HepG2 (cell line): ENCODE data around the gene PTEN. TPM values are rescaled to one million over a fixed set of nuclear protein-coding genes. Genes with fewer than 3 reads are reported as not detected.

Source experiments
- CREB3 ChIP-seq: sonication (generic); formaldehyde crosslinking; IDR thresholded peaks from 2 replicates; pipeline ENCODE4 v1.5.0; 2020; ENCODE audit warnings: missing genetic modification reagents
- HINFP ChIP-seq: sonication (generic); formaldehyde crosslinking; IDR thresholded peaks from 2 replicates; pipeline ENCODE4 v1.4.0; 2020; ENCODE audit warnings: low read depth, mild to moderate bottlenecking, missing genetic modification reagents
- HMGXB4 ChIP-seq, 2 experiments: sonication (generic) in 1 of 2; formaldehyde crosslinking in 1 of 2; IDR thresholded peaks; 2 replicates each; pipeline versions ENCODE4 v1.4.0 to v1.6.1; 2018 to 2020; ENCODE audit warnings: missing genetic modification reagents in 2 of 2, borderline replicate concordance in 1 of 2, low read depth in 1 of 2, mild to moderate bottlenecking in 1 of 2, missing biosample characterization in 1 of 2
- JARID2 ChIP-seq: sonication (generic); formaldehyde crosslinking; IDR thresholded peaks from 2 replicates; pipeline ENCODE4 v1.8.1; 2023; ENCODE audit warnings: missing genetic modification reagents, inconsistent platforms; ENCODE audit not compliant: insufficient replicate concordance
- SETDB1 ChIP-seq: sonication (generic); formaldehyde crosslinking; IDR thresholded peaks from 2 replicates; pipeline ENCODE4 v1.5.1; 2020; ENCODE audit warnings: missing genetic modification reagents, mild to moderate bottlenecking, borderline replicate concordance
- TRIM24 ChIP-seq: sonication (generic); formaldehyde crosslinking; IDR thresholded peaks from 2 replicates; pipeline ENCODE4 v1.8.0; 2022; ENCODE audit warnings: mild to moderate bottlenecking, missing genetic modification reagents
- USF2 ChIP-seq, 2 experiments: sonication (generic) in 1 of 2; formaldehyde crosslinking in 1 of 2; IDR thresholded peaks; 2 replicates each; pipeline versions ENCODE4 v1.5.1 to v1.6.1; 2011 to 2020; ENCODE audit warnings: borderline replicate concordance in 1 of 2, low read depth in 1 of 2, low read length in 1 of 2, mild to moderate bottlenecking in 1 of 2, missing genetic modification reagents in 1 of 2, moderate library complexity in 1 of 2
- ZBED4 ChIP-seq: sonication (generic); formaldehyde crosslinking; IDR thresholded peaks from 2 replicates; pipeline ENCODE4 v1.4.0; 2020; ENCODE audit warnings: missing genetic modification reagents, borderline replicate concordance
- ZBTB49 ChIP-seq: sonication (generic); formaldehyde crosslinking; IDR thresholded peaks from 2 replicates; pipeline ENCODE4 v1.4.0; 2020; ENCODE audit warnings: missing genetic modification reagents, borderline replicate concordance
- ZNF629 ChIP-seq: sonication (generic); formaldehyde crosslinking; conservative IDR thresholded peaks from 2 replicates; pipeline ENCODE4 v1.5.0; 2020; ENCODE audit warnings: missing genetic modification reagents
- ZNF776 ChIP-seq: sonication (generic); formaldehyde crosslinking; IDR thresholded peaks from 2 replicates; pipeline ENCODE4 v1.4.0; 2020; ENCODE audit warnings: mild to moderate bottlenecking, missing genetic modification reagents
- polyA plus RNA-seq, 8 experiments: library from polyadenylated mRNA; depleted of rRNA in 3 of 8; stranded (reverse) in 7 of 8; unstranded in 1 of 8; fragments of >200 nt; fragmentation: Illumina TruSeq in 4 of 8; extraction: Trizol in 4 of 8; gene quantifications; 2 replicates each; pipeline versions ENCODE4 v1.2.1 to v1.2.3, GENCODE V29; 2011 to 2016; ENCODE audit warnings: low read depth in 4 of 8, missing spikeins in 1 of 8, mixed read lengths in 1 of 8; ENCODE audit not compliant: insufficient read depth in 1 of 8
- total RNA-seq, 5 experiments: library from RNA; depleted of rRNA; stranded (reverse); fragments of >200 nt; fragmentation: Illumina TruSeq; extraction: Trizol; gene quantifications; 2 replicates each; pipeline ENCODE4 v1.2.3, GENCODE V29; 2016; ENCODE audit warnings: low read depth in 1 of 5

The PTEN gene
- total and polyA plus RNA-seq, 2 of the 13 experiments (the other 11 are each of a cell fraction or from before 2014, with no cell fraction given), result 30.3 to 61.3 TPM

GRCh38 chr10:87861953-87862678 lies 1.3 kb upstream of the PTEN start (continued):
- TF ChIP-seq ZBED4, result peak; percentile 88
- TF ChIP-seq ZNF776 (CRISPR knock-in tag), result 0 out of 2 replicates have a peak, but pooled peaks have one; percentile 60
- TF ChIP-seq ZBTB49 (CRISPR knock-in tag), result no peak
- TF ChIP-seq TRIM24 (CRISPR knock-in tag), result no peak
- TF ChIP-seq HINFP (CRISPR knock-in tag), result peak; percentile 86
- TF ChIP-seq CREB3 (CRISPR knock-in tag), result peak; percentile 97
- no peak for TF ChIP-seq SETDB1 (CRISPR knock-in tag)
- TF ChIP-seq JARID2, result peak; percentile 87
- peak; percentile 49 for TF ChIP-seq ZNF629 (CRISPR knock-in tag)
- peak; percentile 92 for TF ChIP-seq USF2 (IDR thresholded peaks at IDR 0.05; ENCODE audit: low read depth, low read length)
- TF ChIP-seq USF2 (CRISPR knock-in tag; IDR thresholded peaks at IDR 0.05; ENCODE audit: borderline replicate concordance), result peak; percentile 94
- TF ChIP-seq HMGXB4 (CRISPR knock-in tag; IDR thresholded peaks at IDR 0.05; ENCODE audit: borderline replicate concordance in 1 of 2, low read depth in 1 of 2), result peak; percentile 74 to 90; a peak in 3 of 4 replicates
